Erythroblast (primary cell): Measurements from ENCODE around the gene ETV3.
"Not testable (repeated sequence)": the region's sequence is repeated elsewhere in the genome, so short reads cannot be mapped to it uniquely, and the experiment has no call there.

Experiments used
- GATA1 ChIP-seq: IDR thresholded peaks from 2 replicates; pipeline ENCODE4 v1.6.1; 2011; ENCODE audit warnings: low read depth, mild to moderate bottlenecking, control low read depth, low read length, moderate library complexity
- POLR2A ChIP-seq: IDR thresholded peaks from 2 replicates; pipeline ENCODE4 v1.6.1; 2011; ENCODE audit warnings: mild to moderate bottlenecking, low read length

- not testable (repeated sequence) for TF ChIP-seq POLR2A, GATA1
Observed at GRCh38 chr1:157171903-157172503, 33.8 kb upstream of the ETV3 start.
